ENCODE measurements around the gene KIF5A.
"Not testable (repeated sequence)": the region's sequence is repeated elsewhere in the genome, so short reads cannot be mapped to it uniquely, and the experiment has no call there.

Gene KIF5A

DNA sequence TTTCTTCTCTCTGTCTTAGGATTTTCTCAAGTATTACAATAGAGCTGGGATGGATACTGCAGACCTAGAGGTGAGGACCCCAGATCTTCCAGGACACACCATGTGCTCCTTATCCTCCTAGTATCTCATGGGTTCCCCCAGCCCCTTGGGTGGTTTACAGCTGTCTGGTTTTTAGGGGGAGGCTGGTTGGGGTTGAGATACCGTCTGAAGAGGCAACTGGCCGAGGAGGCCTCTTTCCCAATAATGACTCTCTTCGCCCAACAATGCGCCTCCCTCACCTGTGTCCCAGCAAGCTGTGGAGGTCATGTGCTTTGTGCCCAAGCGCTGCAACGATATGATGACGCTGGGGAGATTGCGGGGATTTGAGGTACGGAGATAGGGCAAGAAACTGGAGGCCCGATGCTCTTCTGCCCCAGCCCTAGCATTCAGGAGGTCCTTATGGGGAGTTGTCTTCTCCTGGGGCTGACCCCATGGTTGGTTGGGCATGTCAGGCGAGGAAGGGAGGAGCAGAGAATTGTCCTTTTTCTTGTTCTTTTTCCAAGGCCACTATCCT lies 65.2 kb downstream of the KIF5A start:
- DNase-seq (ENCODE audit: low read depth) = no peak
- TF ChIP-seq, protein P1, sequence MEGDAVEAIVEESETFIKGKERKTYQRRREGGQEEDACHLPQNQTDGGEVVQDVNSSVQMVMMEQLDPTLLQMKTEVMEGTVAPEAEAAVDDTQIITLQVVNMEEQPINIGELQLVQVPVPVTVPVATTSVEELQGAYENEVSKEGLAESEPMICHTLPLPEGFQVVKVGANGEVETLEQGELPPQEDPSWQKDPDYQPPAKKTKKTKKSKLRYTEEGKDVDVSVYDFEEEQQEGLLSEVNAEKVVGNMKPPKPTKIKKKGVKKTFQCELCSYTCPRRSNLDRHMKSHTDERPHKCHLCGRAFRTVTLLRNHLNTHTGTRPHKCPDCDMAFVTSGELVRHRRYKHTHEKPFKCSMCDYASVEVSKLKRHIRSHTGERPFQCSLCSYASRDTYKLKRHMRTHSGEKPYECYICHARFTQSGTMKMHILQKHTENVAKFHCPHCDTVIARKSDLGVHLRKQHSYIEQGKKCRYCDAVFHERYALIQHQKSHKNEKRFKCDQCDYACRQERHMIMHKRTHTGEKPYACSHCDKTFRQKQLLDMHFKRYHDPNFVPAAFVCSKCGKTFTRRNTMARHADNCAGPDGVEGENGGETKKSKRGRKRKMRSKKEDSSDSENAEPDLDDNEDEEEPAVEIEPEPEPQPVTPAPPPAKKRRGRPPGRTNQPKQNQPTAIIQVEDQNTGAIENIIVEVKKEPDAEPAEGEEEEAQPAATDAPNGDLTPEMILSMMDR (IDR thresholded peaks at IDR 0.05; ENCODE audit: low read depth, low read length, missing control alignments) = no peak

DNA sequence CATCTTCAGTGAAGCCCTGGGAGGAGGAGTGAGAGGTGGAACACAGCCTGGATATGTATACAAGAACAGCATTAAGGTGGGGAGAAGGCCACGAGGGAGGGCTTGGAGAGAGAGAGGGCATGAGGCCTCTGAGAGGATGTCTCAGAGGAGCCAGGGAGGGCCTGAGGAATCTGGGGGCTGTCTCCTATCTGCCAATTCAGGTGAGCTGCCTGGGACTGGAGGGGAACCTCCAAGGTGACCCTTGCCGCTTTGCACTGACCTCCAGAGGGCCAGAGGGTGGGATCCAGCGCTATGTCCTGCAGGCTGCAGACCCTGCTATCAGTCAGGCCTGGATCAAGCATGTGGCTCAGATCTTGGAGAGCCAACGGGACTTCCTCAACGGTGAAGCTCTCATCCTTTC lies 65.8 kb downstream of the KIF5A start:
- H3K4me3 ChIP-seq (ENCODE audit: low read depth, low read length) = no peak overlapping the region
- no peak for DNase-seq (ENCODE audit: low read depth)
- TF ChIP-seq, protein P1 (IDR thresholded peaks at IDR 0.05; ENCODE audit: low read depth, low read length, missing control alignments) = no peak
- in situ Hi-C loops (cut with HindIII; ENCODE audit: low sequenced_read_pairs) = no loop called here

More for the DNA sequence above, 65.2 kb downstream of the KIF5A start:
- no peak overlapping the region for H3K4me3 ChIP-seq (ENCODE audit: low read depth, low read length)
- in situ Hi-C loops (cut with HindIII; ENCODE audit: low sequenced_read_pairs) = no loop called here

DNA sequence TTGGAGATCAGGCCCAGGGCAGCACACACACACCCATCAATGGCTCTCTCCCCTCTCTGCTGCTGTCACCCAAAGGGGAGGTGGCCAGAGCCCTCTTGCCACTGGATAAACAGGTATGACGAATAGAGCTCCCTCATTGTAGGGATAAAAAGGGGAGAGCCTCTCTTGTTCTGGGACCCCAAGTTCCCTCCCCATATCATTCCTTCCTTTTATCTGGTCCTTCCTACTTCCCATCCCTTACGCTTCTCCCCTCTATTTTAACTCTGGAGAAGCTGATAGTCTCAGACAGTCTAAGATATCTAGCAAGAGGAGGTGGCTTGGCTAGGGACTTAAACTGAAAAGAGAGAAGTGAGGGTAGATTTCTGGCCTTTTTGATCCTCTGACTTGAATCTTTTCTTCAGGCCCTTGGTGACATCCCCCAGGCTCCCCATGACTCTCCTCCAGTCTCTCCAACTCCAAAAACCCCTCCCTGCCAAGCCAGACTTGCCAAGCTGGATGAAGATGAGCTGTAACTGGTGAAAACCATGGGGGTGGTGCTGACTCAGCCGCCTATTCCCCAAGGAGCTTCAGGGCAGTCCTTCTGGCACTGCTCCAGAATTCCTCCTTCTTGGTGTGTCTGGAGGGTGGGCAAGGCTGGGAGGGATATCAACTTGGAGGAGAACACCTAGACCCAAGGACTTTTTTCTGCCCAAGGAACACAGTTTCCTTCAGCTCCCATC lies 66.7 kb downstream of the KIF5A start:
- TF ChIP-seq, protein P1 (IDR thresholded peaks at IDR 0.05; ENCODE audit: low read depth, low read length, missing control alignments) = no peak
- DNase-seq (ENCODE audit: low read depth) = no peak
- no peak overlapping the region for H3K4me3 ChIP-seq (ENCODE audit: low read depth, low read length)
- in situ Hi-C loops (cut with HindIII; ENCODE audit: low sequenced_read_pairs) = no loop called here

DNA sequence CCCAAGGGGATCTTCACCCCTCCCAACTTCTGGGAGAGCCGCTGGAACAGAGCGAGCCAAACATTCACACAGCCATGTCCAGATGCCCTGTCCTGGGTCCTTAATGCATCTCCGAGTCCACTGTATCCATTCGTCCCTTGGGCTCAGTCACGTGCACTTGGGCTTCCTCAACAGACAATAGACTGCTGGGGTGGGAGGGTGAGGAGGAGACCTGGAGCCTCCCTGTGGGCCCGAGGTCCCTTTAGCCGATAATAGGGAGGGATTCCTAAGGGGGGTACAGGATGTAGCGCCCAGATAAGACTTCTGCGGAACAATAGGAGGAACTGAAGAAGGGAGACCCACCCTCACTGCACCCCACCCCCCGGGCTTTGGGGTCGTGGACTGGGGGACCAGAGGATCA lies 68.1 kb downstream of the KIF5A start:
- in situ Hi-C loops (cut with HindIII; ENCODE audit: low sequenced_read_pairs) = no loop called here
- DNase-seq (ENCODE audit: low read depth) = no peak
- TF ChIP-seq, protein P1 (IDR thresholded peaks at IDR 0.05; ENCODE audit: low read depth, low read length, missing control alignments) = no peak

DNA sequence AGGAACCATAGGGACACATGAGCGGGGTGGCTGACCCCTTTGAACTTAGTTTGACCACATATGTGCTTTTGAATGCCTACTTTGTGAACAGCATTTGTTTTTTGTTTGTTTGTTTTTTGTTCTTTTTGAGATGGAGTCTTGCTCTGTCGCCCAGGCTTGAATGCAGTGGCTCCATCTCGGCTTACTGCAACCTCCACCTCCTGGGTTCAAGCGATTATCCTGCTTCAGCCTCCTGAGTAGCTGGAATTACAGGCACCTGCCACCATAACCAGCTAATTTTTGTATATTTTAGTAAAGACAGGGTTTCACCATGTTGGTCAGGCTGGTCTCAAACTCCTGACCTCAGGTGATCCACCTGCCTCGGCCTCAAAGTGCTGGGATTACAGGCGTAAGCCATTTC lies 68.6 kb downstream of the KIF5A start:
- H3K4me3 ChIP-seq (ENCODE audit: low read depth, low read length); DNase-seq (ENCODE audit: low read depth); in situ Hi-C loops (cut with HindIII; ENCODE audit: low sequenced_read_pairs): not testable (repeated sequence)

More for the DNA sequence above, 68.1 kb downstream of the KIF5A start:
- H3K4me3 ChIP-seq (ENCODE audit: low read depth, low read length) = no peak overlapping the region

DNA sequence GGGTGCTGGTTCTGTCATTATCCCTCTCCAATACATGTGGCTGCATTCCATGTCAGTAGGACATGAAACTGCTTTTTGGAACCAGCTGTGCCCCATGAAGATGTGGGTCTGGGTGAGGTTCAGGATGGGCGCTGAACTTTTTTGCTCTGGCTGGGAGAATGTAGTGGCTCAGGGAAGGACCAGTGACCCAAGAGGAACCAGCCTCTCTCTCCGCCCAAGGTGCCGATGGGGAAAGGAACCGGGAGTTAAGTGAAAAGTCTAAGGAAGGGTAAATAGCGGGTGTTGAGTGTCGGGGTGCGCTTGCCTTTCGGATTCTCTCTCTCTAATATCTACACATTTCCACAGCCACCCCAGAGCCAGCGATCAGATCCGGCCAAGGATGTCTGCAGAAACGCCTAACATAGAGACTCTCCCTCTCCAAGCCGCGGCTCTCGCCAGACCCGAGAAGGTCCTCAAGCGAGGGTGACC lies 69.2 kb downstream of the KIF5A start:
- no peak for DNase-seq (ENCODE audit: low read depth)
- H3K4me3 ChIP-seq (ENCODE audit: low read depth, low read length) = no peak overlapping the region
- TF ChIP-seq, protein P1 (IDR thresholded peaks at IDR 0.05; ENCODE audit: low read depth, low read length, missing control alignments) = no peak
- in situ Hi-C loops (cut with HindIII; ENCODE audit: low sequenced_read_pairs) = no loop called here
